ENCODE results near the gene LRP2.

LRP2 gene

GRCh38 chr2:169185711-169186110 is 176.6 kb downstream of the LRP2 start:
- H3K79me2 ChIP-seq: no peaks in the 10 kb centered on the region
- no peaks in the 10 kb centered on the region for H3K27me3 ChIP-seq (ENCODE audit: control insufficient read depth, insufficient read depth, low read length)
- H3K9ac ChIP-seq: no peak overlapping the region
- no peak overlapping the region for H3K4me3 ChIP-seq (ENCODE audit: low read depth, low read length)
- no peak for TF ChIP-seq CTCF (IDR thresholded peaks at IDR 0.05)
- no peak overlapping the region for H3K4me2 ChIP-seq (ENCODE audit: low read length)
- no peak overlapping the region for H2AFZ ChIP-seq
- no peaks in the 10 kb centered on the region for H3K4me1 ChIP-seq
- no peaks in the 10 kb centered on the region for H3K9me3 ChIP-seq (ENCODE audit: control insufficient read depth, low read length)
- H3K36me3 ChIP-seq (ENCODE audit: control insufficient read depth, insufficient read depth, low read length): no peaks in the 10 kb centered on the region
- H3K27ac ChIP-seq: no peak overlapping the region

GRCh38 chr2:169184074-169184473 is 178.3 kb downstream of the LRP2 start:
- H3K9me3 ChIP-seq (ENCODE audit: control insufficient read depth, low read length): no peaks in the 10 kb centered on the region
- H3K4me3 ChIP-seq (ENCODE audit: low read depth, low read length): no peak overlapping the region
- H3K4me1 ChIP-seq: no peaks in the 10 kb centered on the region
- H3K9ac ChIP-seq: no peak overlapping the region
- H3K4me2 ChIP-seq (ENCODE audit: low read length): no peak overlapping the region
- no peak for TF ChIP-seq CTCF (IDR thresholded peaks at IDR 0.05)
- no peak overlapping the region for H2AFZ ChIP-seq
- no peaks in the 10 kb centered on the region for H3K27me3 ChIP-seq (ENCODE audit: control insufficient read depth, insufficient read depth, low read length)
- no peak overlapping the region for H3K27ac ChIP-seq
- no peaks in the 10 kb centered on the region for H3K79me2 ChIP-seq
- no peaks in the 10 kb centered on the region for H3K36me3 ChIP-seq (ENCODE audit: control insufficient read depth, insufficient read depth, low read length)

GRCh38 chr2:169182573-169182972 is 179.8 kb downstream of the LRP2 start:
- no peak overlapping the region for H3K9ac ChIP-seq
- H3K36me3 ChIP-seq (ENCODE audit: control insufficient read depth, insufficient read depth, low read length): no peaks in the 10 kb centered on the region
- H2AFZ ChIP-seq: no peak overlapping the region
- no peaks in the 10 kb centered on the region for H3K27me3 ChIP-seq (ENCODE audit: control insufficient read depth, insufficient read depth, low read length)
- H3K27ac ChIP-seq: no peak overlapping the region
- H3K4me2 ChIP-seq (ENCODE audit: low read length): no peak overlapping the region
- no peak overlapping the region for H3K4me3 ChIP-seq (ENCODE audit: low read depth, low read length)
- H3K79me2 ChIP-seq: no peaks in the 10 kb centered on the region
- no peaks in the 10 kb centered on the region for H3K4me1 ChIP-seq
- no peak for TF ChIP-seq CTCF (IDR thresholded peaks at IDR 0.05)
- H3K9me3 ChIP-seq (ENCODE audit: control insufficient read depth, low read length): no peaks in the 10 kb centered on the region

- no peak overlapping the region for H3K4me2 ChIP-seq (ENCODE audit: low read length)
- H3K4me3 ChIP-seq (ENCODE audit: low read depth, low read length): no peak overlapping the region
- H3K9me3 ChIP-seq (ENCODE audit: control insufficient read depth, low read length): no peaks in the 10 kb centered on the region
- TF ChIP-seq CTCF (IDR thresholded peaks at IDR 0.05): no peak
- no peaks in the 10 kb centered on the region for H3K36me3 ChIP-seq (ENCODE audit: control insufficient read depth, insufficient read depth, low read length)
- H3K4me1 ChIP-seq: no peaks in the 10 kb centered on the region
- no peaks in the 10 kb centered on the region for H3K79me2 ChIP-seq
- no peak overlapping the region for H3K9ac ChIP-seq
- no peak overlapping the region for H3K27ac ChIP-seq
- H3K27me3 ChIP-seq (ENCODE audit: control insufficient read depth, insufficient read depth, low read length): no peaks in the 10 kb centered on the region
- no peak overlapping the region for H2AFZ ChIP-seq
These were observed 183.4 kb downstream of the LRP2 start for GRCh38 chr2:169178804-169179390.

GRCh38 chr2:169178364-169178763 is 184.0 kb downstream of the LRP2 start:
- H3K9ac ChIP-seq: no peak overlapping the region
- no peak overlapping the region for H3K4me2 ChIP-seq (ENCODE audit: low read length)
- no peak overlapping the region for H2AFZ ChIP-seq
- no peaks in the 10 kb centered on the region for H3K9me3 ChIP-seq (ENCODE audit: control insufficient read depth, low read length)
- TF ChIP-seq CTCF (IDR thresholded peaks at IDR 0.05): no peak
- no peaks in the 10 kb centered on the region for H3K27me3 ChIP-seq (ENCODE audit: control insufficient read depth, insufficient read depth, low read length)
- H3K4me1 ChIP-seq: no peaks in the 10 kb centered on the region
- no peak overlapping the region for H3K4me3 ChIP-seq (ENCODE audit: low read depth, low read length)
- no peak overlapping the region for H3K27ac ChIP-seq
- H3K79me2 ChIP-seq: no peaks in the 10 kb centered on the region
- H3K36me3 ChIP-seq (ENCODE audit: control insufficient read depth, insufficient read depth, low read length): no peaks in the 10 kb centered on the region
